Neural cell (in vitro differentiated cells): ENCODE results near the gene SHOX.

Experiments
- CTCF ChIP-seq: fragments of 450-650 bp; IDR thresholded peaks from 2 replicates; pipeline ENCODE4 v1.5.1; 2014; ENCODE audit warnings: antibody characterized with exemption, mild to moderate bottlenecking, moderate library complexity; ENCODE audit not compliant: poor library complexity, severe bottlenecking
- POLR2AphosphoS5 ChIP-seq: IDR thresholded peaks from 2 replicates; pipeline ENCODE4 v1.6.1; 2012
- SMC3 ChIP-seq: fragments of 450-650 bp; conservative IDR thresholded peaks from 2 replicates; pipeline ENCODE4 v1.6.1; 2014; ENCODE audit warnings: antibody characterized with exemption, mild to moderate bottlenecking, moderate library complexity; ENCODE audit not compliant: poor library complexity

GRCh38 chrX:619451-619811, 11.2 kb upstream of the SHOX start:
- TF ChIP-seq CTCF (no peak), SMC3 (no peak), POLR2AphosphoS5 (no peak)
